SW480 (cell line): ENCODE results near the gene ZCCHC7.

Experiments
- DNase-seq: peaks from one replicate; pipeline ENCODE4 v3.0.0-alpha.2; 2016; ENCODE audit warnings: low spot score

ZCCHC7 gene

DNA sequence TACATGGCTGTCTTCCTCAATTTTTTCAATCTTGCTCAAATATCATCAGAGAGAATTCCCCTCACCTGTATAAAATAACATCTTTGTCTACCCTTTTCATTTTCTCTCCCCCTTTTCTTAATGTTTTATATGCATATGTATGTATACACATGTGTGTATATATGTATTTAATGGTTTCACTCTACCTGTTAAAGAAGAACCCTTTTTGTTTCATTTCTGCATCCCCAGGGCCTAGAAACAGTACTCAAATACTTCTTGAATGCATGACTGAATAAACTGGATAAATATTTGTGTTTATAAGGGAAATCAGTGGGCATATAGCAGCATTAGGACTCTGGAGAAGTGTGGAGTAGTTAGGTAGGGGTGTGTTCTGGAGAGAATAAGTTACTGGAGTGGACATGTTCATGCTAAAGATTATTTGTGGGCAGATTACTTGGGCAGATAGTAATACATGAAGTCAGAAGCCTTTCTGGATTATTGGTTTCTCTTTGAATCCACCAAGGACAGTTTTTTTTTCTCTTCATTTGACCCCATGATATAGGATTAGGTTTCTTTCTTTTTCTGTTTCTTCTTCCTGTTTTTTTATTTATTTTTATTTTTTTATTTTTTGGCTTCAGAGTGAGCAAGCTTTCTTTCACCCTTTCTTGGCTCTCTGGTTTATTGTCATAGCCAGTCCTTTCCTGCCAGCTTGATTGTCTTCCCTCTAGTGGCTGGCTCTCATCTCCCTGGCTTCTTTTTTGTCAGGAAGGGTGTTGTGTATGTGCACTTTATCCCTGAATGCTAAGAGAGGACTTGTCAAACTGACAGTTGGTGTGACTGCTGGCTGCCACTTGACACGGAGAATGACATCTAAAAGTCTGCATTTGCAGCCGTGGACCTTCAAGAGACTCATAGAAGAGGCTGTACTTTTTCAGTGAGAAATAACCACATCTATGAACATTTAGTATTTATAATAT, 89.3 kb downstream of the ZCCHC7 start:
- no peak for DNase-seq

DNA sequence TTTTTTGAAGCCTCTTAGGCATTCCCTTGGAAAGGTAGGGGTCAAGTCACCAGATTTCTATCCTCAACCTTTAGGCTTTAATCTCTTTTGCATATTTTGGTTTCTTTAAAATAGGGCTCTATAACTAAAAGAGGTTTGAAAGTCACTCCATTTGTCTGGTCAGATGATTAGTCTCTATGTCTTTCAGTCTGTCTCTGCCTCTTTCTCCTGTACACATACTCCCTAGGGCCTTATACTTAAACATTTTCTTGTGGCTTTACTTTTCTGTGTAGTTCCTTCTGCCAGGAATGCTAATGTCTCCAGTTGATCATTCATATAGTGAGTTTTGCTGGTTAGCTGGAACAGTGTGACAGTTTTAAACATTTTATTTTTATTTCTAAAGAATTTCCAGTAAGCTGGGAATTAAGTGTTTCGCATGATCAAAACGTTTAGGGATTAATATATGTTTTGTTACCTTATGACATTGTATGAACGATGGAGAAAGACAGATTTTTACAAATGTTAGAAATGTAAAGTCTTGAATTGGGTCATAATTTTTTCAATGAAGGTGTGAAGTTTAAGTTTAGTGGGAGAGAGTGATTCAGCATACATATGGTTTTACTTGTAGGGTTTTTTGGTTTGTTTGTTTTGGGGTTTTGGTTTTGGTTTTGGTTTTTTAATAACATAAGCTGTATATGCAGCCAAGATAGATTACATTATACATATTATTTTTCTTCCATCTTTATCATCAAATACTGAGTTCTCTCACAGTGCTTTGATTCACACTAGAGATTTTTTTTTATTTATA, 90.6 kb downstream of the ZCCHC7 start:
- no peak for DNase-seq

DNA sequence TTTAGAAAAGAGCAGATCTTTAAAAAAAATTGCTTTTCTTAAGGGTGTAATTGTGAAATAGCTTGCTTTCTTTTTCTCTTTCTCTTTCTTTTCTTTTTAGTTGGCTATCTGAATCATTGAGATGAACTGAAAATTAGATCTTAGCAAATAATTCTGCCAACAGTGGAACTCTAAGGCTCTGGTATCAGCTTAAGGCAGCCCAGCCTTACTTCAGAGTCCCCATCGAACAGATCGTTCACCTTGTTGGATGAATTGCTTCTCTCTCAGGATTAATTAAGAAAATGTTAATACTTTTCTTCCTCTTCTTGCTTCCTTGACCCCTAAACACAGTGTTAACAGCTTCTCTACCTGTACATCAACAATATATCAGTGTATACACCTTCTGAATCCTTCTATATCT, 92.1 kb downstream of the ZCCHC7 start:
- DNase-seq: no peak

DNA sequence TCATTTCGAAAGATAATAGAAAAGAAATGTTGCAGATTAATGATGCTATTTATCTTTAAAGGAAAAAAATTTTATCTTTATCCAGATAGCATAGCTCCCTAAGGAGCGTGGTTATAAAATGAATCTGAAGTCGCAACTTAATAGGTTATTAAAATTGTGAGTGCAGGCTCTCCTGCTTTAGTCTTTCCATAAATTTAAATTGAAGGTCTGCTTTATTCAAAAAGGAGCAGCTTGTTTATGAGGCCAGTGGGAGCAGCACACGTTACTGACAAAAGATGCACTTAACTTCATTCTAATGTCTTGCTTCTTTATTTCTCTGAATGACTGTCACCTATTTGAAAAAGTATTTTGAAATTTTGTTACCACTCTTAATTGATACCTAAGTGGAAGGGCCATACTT, 95.0 kb downstream of the ZCCHC7 start:
- no peak for DNase-seq

DNA sequence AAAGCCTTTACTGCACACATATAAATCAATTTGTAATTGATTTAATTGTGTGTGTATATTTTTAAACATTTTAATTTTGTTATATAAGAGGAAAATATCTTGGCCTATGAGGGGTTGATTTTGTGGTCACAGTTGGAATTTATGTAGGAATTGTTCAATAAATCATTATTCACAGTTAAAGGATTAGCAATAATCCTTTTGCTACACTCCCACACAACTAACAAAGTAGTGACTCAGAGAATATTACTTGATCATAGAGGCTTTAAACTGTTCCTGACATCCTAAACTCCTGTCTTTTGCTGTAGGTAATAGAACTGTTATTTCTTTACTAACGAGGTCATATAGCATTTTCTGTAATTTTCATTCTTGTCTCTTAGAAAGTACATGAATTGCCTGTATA, 95.5 kb downstream of the ZCCHC7 start:
- DNase-seq: no peak

DNA sequence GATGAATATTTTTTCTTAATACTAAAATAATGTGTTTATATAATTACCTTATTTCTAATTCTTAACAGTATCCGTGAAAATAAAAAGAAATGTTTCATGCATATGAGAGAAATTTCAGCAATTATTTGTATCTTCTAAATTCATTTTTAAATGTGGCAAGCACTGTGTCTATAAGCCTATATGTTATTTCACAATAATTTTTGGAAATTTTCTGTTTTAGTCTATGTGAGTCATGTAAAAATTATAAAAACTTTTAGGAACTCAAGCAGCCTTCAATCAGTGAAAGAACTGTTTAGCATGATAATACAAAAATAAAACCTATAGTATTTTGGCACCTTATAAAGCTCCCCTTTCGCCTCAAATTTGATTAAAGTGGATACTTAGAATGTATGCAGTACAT, 96.8 kb downstream of the ZCCHC7 start:
- DNase-seq: no peak

DNA sequence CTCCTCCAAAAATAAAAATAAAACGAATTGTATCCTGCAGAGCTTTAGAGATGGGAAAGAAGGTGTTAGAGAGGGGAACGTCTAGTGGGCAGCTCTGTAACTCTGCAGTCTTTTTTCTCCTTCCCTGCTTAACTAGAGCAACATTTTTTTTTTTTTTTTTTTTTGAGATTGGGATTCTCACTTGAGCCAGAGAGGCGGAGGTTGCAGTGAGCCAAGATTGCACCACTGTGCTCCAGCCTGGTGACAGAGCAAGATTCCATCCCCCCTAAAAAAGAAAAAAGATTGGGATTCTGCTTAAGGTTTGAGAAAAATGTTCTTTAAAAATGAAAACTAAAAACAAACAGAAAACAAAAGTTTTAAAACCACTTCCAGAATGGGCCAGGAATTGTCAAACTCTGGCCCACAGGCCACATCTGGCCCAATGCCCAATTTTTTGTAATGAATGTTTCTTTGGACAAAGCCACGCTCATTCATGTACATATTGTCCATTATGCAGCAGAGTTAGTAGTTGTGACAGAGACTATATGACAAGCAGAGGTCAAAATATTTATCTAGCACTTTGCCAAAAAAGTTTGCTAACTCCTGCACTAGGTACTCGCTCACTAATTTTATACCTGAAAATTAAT, 98.5 kb downstream of the ZCCHC7 start:
- no peak for DNase-seq

DNA sequence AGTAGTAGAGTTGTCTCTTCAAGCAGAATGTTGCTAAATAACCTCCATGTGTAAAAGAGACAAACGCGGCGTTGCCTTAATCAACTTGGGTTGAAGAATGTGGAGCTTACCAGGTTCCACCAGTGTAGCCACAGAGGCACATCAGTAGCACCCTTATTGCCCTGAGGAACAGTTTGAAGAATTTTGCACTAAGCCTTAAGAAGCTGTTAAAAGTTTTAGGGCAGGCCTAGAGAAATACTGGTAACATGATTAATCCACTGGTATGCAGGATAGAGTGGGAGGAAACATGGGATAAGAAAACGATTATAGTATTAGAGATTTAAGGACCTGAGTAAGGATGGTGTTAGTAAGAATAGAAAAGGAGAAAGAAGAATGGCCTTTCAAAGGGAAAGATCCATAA, 100.6 kb downstream of the ZCCHC7 start:
- DNase-seq: no peak

DNA sequence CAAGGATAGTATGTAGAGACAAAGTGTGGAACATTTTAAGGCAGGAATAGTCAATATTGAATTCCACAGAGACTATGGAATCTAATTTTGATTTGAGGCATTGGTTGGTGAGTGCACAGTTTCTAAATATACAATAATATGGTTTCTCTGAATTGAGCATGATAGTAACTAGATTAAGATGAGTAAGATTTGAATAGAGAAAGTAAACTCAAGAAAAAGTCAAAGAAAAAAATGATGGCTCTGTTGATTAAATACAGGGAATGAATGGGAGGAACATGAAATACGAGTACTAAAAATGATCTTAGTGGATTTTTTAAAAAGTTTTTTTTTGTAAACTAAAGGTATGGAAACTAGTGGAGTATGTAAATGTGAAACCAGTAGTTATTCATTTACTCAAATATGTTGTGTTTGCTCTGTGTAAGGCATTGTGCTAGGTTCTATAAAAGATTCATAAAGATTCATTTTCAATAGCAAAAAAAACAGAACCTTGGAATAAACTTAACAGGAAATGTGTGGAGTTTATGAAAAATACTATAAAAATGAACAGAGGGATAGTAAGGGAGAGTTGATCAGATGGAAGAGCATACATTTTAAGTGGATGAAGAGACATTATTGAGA, 101.2 kb downstream of the ZCCHC7 start:
- no peak for DNase-seq

DNA sequence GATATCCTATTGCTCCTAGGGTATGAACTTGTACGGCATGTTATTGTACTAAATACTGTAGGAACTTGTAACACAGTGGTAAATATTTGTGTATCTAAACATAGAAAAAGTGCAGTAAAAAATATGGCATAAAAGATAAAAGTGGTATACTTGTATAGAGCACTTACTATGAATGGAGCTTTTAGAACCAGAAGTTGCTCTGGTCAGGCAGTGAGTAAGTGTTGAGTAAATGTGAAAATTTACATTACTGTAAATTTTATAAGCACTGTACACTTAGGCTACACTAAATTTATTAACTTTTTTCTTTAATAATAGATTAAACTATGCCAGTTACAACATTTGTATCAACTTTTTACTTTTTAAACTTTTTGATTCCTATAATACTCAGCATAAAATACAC, 109.1 kb downstream of the ZCCHC7 start:
- DNase-seq: no peak

DNA sequence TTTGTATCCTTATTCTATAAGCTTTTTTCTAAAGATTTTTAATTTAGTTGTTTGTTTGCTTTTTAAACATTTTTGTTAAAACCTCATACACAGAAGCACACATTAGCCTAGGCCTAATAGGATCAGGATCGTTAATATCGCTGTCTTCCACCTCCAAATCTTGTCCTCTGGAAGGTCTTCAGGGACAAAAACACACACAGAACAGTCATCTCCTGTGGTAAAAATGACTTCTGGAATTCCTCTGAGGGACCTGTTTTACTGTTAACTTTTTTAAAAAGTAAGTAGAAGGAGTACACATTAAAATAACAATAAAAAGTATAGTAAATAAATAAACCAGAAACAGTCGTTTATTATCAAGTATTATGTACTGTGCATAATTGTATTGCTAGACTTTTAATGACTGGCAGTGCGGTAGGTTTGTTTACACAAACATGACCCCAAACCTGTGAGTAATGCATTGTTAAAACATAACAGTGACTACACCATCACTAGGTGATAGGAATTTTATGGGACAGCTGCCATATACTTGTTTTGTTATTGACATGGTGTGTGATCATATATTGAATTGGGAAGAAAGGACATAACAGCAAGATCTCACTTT, 109.6 kb downstream of the ZCCHC7 start:
- peak; percentile 55 for DNase-seq

DNA sequence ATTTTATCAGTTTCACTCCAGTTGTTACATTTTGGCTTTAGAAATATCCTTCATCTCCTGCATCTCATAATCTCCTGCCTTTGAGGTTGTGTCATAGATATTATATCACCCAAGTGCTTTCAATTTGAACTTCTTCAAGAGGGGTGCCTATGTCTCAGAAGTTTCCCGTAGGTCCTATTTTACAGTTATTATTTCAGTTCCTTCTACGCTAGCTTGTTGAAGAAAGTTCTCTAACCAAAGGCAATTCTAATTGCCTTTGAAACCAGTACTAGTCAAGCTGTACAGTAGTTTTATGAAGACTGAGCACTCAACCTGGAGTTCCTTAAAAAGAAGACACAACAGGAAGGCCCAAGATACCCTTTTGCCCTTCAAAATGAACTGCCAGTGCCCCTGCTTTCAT, 116.4 kb downstream of the ZCCHC7 start:
- DNase-seq: no peak

DNA sequence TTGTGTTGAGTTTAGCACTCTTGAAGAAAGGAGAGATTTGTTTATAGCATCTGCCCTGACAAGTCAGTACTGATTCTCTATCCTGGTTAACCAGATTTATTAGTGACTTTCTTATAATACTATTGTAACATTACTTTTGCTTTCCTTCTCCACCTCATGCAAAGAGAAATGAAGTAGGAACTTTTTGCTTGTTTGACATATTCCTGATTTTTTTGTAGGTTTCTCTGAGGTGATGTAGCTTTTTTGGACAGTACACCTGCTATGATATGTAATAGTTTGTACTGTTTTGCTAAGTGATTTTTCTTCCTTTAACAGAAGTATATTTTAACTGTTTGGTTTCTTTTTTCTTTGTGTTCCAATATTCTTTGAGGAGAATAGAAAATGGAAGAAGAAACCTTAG, 117.7 kb downstream of the ZCCHC7 start:
- DNase-seq: no peak

DNA sequence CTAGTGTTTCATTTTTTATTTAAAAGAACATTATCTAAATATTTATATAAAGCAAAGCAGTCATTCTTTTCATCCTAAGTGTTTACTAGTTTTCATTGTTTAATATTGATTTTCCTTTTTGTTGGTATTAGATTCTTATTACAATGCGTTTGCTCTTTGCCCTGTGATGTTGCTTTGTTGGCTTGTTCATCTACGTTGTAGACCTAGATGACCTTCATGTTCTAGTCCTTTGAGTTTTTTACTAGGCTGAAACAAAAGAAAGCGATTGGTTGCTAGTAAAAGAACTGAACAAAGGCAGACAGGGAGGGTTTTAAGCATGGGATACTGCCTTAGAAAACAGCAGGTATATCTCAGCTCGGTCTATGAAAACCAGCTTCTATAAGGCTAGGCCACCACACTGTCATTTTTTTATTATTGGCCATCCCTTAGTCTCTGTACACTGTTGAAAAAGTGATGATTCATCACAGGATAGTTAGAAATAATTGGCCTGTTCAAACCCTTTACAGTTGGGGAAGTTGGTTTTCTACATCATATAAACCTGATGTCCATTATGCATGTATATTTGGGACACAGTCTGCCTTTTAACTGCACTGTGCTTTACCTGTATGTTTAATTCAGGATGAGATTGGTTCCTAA, 119.0 kb downstream of the ZCCHC7 start:
- DNase-seq: no peak

DNA sequence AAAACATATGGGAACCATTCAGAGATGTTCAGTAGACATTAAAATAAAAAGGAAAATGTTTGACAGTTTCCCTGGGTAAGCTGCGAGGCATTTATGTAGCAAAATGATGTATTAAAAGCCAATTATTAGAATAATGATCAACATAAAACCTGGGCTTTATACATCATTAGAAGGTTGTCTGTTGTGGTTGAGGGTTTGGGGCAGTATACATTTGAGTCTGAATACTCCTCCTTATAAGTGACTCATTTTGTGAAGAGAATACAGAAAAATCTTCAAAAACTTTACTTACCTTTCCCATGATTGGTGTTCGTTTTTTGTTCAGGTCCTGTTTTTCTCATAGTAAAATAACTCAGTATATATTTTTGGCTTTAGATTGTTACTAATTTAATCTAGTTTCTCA, 119.5 kb downstream of the ZCCHC7 start:
- no peak for DNase-seq

DNA sequence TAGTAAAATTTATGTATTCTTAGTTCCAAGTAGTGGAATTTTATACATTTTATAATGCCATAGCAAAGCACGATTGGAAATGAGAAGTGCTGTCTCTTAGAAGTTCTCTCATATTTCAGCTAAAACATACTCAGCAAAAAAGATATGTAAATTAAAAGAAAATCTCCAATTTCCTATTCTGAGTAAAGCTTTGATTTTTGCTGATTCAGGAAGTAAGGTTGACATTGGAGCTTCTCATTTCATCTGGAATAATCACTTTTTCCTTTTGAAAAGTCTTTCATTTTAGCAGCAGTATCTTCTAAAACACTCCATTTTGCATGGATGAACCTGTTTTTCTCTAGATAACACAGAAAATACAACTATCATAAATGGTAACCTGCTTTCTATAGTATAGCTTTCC, 121.0 kb downstream of the ZCCHC7 start:
- no peak for DNase-seq

DNA sequence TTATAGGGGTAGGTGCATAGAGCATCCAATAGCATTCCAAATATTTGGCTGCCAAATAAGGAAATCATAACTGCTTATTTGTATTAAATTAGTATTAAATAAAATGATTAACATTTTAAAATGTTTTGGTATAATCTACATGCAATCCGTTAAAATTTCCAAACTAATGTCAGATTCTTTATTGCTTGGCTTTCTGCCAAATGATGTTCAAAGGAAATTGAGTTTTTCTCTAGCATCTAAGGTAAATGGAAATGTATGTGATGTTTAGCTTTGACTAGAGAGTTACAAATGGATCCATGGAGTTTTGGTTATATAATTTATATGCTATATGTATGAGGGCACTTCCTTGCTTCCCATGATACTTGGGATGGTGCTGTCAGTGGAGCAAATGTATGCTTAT, 121.7 kb downstream of the ZCCHC7 start:
- DNase-seq: no peak

DNA sequence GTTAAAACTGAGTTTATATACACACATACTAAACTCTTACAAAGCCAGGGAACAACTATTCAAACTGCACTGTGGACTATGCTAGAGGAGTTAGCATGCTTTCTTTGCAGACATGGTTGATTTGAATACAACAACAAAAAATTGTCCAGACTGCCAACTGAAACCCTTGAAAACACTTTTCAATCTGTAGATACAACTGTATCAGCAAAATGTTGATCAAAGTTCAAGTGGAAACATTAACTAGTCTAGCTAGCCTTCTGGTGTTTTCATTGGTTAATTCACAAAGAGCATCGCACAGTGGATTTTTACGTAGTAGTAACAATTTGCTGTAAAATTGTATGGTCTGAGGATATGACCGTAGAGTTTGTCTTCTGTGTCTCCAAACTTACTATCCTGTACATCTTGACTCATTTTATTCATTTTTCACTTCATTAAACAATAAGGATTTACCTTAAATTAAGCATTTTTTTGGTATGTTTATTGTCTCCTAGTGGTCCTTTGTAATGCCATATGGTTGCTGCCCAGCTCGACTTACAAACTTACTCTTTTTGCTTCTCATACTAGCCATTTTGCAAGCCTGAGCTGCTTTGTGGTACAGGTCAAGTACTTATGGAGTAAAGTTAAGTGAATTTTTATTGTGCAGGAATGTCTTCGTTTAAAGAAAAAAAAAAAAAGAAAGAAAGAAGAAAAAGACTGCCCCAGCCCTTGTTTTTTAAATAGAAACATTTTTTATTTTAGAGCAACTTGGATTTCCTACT, 123.4 kb downstream of the ZCCHC7 start:
- no peak for DNase-seq

DNA sequence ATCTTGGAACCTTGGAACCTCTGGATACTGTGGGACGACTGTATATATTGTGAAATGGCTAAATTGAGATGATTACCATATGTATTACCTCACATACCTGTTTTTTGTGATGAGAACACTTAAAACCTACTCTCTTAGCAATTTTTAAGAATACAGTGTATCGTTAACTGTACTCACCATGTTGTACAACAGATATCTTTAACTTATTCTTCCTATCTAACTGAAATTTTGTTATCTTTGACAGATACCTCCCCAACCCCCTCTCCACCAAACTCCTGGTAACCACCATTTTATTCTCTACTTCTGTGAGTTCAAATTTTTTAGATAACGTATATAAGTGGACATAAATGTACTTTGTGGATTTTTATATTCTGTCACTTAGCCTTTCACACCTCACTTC, 126.5 kb downstream of the ZCCHC7 start:
- no peak for DNase-seq

DNA sequence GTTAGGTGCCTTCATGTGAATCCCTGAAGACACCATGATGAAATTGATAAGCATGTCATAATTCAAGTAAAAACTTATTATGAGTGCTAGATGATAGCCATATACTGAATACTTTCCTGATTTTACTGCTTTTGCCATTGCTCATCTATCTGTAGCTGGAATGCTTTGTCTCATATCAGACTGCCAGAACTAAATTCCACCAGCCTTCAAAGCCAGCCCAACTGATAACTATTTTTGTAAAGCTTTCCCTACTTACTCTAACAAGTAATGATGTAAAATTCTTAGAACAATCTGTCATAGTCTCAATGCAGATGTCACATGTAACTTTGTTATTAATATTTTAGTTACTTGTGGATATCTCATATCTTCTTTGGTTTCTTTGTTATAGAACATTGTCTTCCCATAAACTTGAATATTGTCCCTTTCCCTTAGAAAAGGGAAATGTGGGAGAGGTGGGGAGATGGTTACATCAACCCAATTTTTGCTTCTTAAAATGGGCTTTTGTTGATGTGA, 128.3 kb downstream of the ZCCHC7 start:
- no peak for DNase-seq

DNA sequence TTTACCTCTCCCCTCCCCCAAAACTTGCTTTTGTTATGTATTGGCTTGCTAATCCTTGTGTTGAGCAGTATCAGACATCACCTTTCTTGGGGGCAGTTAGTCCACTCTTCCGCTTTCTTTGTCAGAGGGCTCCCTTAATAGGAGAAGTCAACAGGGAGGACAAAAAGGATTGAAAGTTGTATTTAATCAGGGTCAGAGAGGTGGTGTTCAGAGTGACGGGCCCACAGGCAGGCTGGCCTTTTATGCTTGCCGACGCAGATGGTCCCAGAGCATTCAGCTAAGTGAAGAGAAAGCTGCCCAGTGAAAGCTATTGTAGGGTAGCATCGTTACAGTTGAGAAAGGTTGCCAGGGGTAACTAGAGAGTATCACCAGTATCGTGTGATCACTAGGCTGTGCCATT, 131.1 kb downstream of the ZCCHC7 start:
- DNase-seq: no peak
